ENCODE results near the gene CDH4.
"Not testable (repeated sequence)": the region's sequence is repeated elsewhere in the genome, so short reads cannot be mapped to it uniquely, and the experiment has no call there.

Gene CDH4

GRCh38 chr20:61965606-61966491 lies 713.8 kb downstream of the CDH4 start:
- DNase-seq, result no peak

GRCh38 chr20:61966492-61967244 lies 714.6 kb downstream of the CDH4 start:
- DNase-seq, result no peak

GRCh38 chr20:61967300-61967699 lies 715.2 kb downstream of the CDH4 start:
- no peak for DNase-seq

GRCh38 chr20:61968036-61968810 lies 716.2 kb downstream of the CDH4 start:
- DNase-seq, result no peak

GRCh38 chr20:61968932-61969331 lies 716.9 kb downstream of the CDH4 start:
- no peak for DNase-seq

GRCh38 chr20:61969806-61970205 lies 717.7 kb downstream of the CDH4 start:
- no peak for DNase-seq

- DNase-seq, result peak in 12 of 51 donors; percentile 13 to 40 (median 25)
These were observed 718.3 kb downstream of the CDH4 start for GRCh38 chr20:61970357-61970756.

GRCh38 chr20:61971595-61971994 lies 719.5 kb downstream of the CDH4 start:
- DNase-seq, result not testable (repeated sequence)

GRCh38 chr20:61972636-61973508 lies 720.8 kb downstream of the CDH4 start:
- no peak for DNase-seq

- DNase-seq, result no peak
These were observed 721.7 kb downstream of the CDH4 start for GRCh38 chr20:61973515-61974356.

GRCh38 chr20:61974357-61974665 lies 722.2 kb downstream of the CDH4 start:
- DNase-seq, result no peak

- DNase-seq, result no peak
These were observed 723.5 kb downstream of the CDH4 start for GRCh38 chr20:61975407-61976129.

GRCh38 chr20:61976263-61976643 lies 724.2 kb downstream of the CDH4 start:
- peak in 1 of 51 donors; percentile 17 for DNase-seq

GRCh38 chr20:61976644-61977418 lies 724.8 kb downstream of the CDH4 start:
- peak in 4 of 51 donors; percentile 12 to 22 (median 16) for DNase-seq

- no peak for DNase-seq
These were observed 725.3 kb downstream of the CDH4 start for GRCh38 chr20:61977419-61977786.

GRCh38 chr20:61978491-61978890 lies 726.4 kb downstream of the CDH4 start:
- DNase-seq, result no peak

- no peak for DNase-seq
These were observed 727.0 kb downstream of the CDH4 start for GRCh38 chr20:61979090-61979489.
